ENCODE measurements around the gene SLC9A9. TPM values are rescaled to one million over a fixed set of nuclear protein-coding genes. Genes with fewer than 3 reads are reported as not detected.

SLC9A9 gene
- total RNA-seq, 2 donors from 2014 or later, result 29.6 to 60.1 TPM

GRCh38 chr3:143418391-143418790 is 429.9 kb downstream of the SLC9A9 start:
- no peaks in the 10 kb centered on the region for H3K27me3 ChIP-seq (replicated peaks; ENCODE audit: insufficient read depth)
- no peak for TF ChIP-seq CTCF (IDR thresholded peaks at IDR 0.05)
- DNase-seq (ENCODE audit: low spot score) (no peak), ATAC-seq (ENCODE audit: insufficient number of reproducible peaks, low FRiP score, low read depth) (no peak)
- H3K4me3 ChIP-seq, result no peak overlapping the region
- no peaks in the 10 kb centered on the region for H3K36me3 ChIP-seq
- peaks cover 0 to 3% of the 10 kb centered on the region in 2 donors for H3K4me1 ChIP-seq (ENCODE audit: control insufficient read depth in 1 of 2, low read depth in 2 of 2)
- no peaks in the 10 kb centered on the region for H3K9me3 ChIP-seq
- no peak overlapping the region for H3K27ac ChIP-seq

GRCh38 chr3:143416229-143416628 is 432.0 kb downstream of the SLC9A9 start:
- H3K27me3 ChIP-seq (replicated peaks; ENCODE audit: insufficient read depth), result no peaks in the 10 kb centered on the region
- H3K9me3 ChIP-seq, result no peaks in the 10 kb centered on the region
- peaks cover 0 to 3% of the 10 kb centered on the region in 2 donors for H3K4me1 ChIP-seq (ENCODE audit: control insufficient read depth in 1 of 2, low read depth in 2 of 2)
- no peak for TF ChIP-seq CTCF (IDR thresholded peaks at IDR 0.05)
- ATAC-seq (ENCODE audit: insufficient number of reproducible peaks, low FRiP score, low read depth) (no peak), DNase-seq (ENCODE audit: low spot score) (no peak)
- H3K36me3 ChIP-seq, result no peaks in the 10 kb centered on the region
- H3K4me3 ChIP-seq, result no peak overlapping the region
- H3K27ac ChIP-seq, result no peak overlapping the region

- Histone ChIP-seq H3K4me3 (no peak overlapping the region), H3K4me1 (ENCODE audit: control insufficient read depth in 1 of 2, low read depth in 2 of 2) (no peaks in the 10 kb centered on the region), H3K36me3 (no peaks in the 10 kb centered on the region), H3K27me3 (replicated peaks; ENCODE audit: insufficient read depth) (no peaks in the 10 kb centered on the region), H3K27ac (no peak overlapping the region), H3K9me3 (no peaks in the 10 kb centered on the region)
- no peak for TF ChIP-seq CTCF (IDR thresholded peaks at IDR 0.05)
- DNase-seq (ENCODE audit: low spot score) (no peak), ATAC-seq (ENCODE audit: insufficient number of reproducible peaks, low FRiP score, low read depth) (no peak)
Measured at GRCh38 chr3:143414571-143415253, 433.6 kb downstream of the SLC9A9 start.

GRCh38 chr3:143413372-143413771 is 434.9 kb downstream of the SLC9A9 start:
- no peaks in the 10 kb centered on the region for H3K36me3 ChIP-seq
- ATAC-seq (ENCODE audit: insufficient number of reproducible peaks, low FRiP score, low read depth), result no peak
- H3K27ac ChIP-seq, result no peak overlapping the region
- no peaks in the 10 kb centered on the region for H3K27me3 ChIP-seq (replicated peaks; ENCODE audit: insufficient read depth)
- TF ChIP-seq CTCF (IDR thresholded peaks at IDR 0.05), result no peak
- no peak for DNase-seq (ENCODE audit: low spot score)
- H3K4me1 ChIP-seq (ENCODE audit: control insufficient read depth in 1 of 2, low read depth in 2 of 2), result no peaks in the 10 kb centered on the region
- H3K4me3 ChIP-seq, result no peak overlapping the region
- no peaks in the 10 kb centered on the region for H3K9me3 ChIP-seq

- H3K4me3 ChIP-seq, result no peak overlapping the region
- H3K36me3 ChIP-seq, result no peaks in the 10 kb centered on the region
- H3K9me3 ChIP-seq, result no peaks in the 10 kb centered on the region
- H3K27me3 ChIP-seq (replicated peaks; ENCODE audit: insufficient read depth), result no peaks in the 10 kb centered on the region
- H3K4me1 ChIP-seq (ENCODE audit: control insufficient read depth in 1 of 2, low read depth in 2 of 2), result no peaks in the 10 kb centered on the region
- H3K27ac ChIP-seq, result no peak overlapping the region
- DNase-seq (ENCODE audit: low spot score) (no peak), ATAC-seq (ENCODE audit: insufficient number of reproducible peaks, low FRiP score, low read depth) (no peak)
- TF ChIP-seq CTCF (IDR thresholded peaks at IDR 0.05), result no peak
Measured at GRCh38 chr3:143412084-143412483, 436.2 kb downstream of the SLC9A9 start.
